HL-60 (cell line): Measurements from ENCODE around the gene RUNX3.

Source experiments
- DNase-seq, 2 experiments: peaks; one replicate each; pipeline ENCODE4 v3.0.0-alpha.2; 2010 to 2020; ENCODE audit warnings: low read depth in 1 of 2, low spot score in 1 of 2
- H3K27ac ChIP-seq: fragments of 250-450 bp; sonication (Bioruptor Pico); replicated peaks from 2 replicates; pipeline ENCODE4 v1.5.1; 2020; ENCODE audit warnings: mild to moderate bottlenecking, moderate library complexity
- H3K27me3 ChIP-seq: fragments of 250-450 bp; sonication (Bioruptor Pico); 2 replicates; pipeline ENCODE4 v1.5.1; 2021; ENCODE audit warnings: mild to moderate bottlenecking, moderate library complexity; ENCODE audit not compliant: insufficient read depth, poor library complexity, severe bottlenecking
- H3K4me3 ChIP-seq: replicated peaks from 2 replicates; pipeline ENCODE4 v1.5.1; 2011; ENCODE audit warnings: mild to moderate bottlenecking, control low read depth, low read length; ENCODE audit not compliant: insufficient read depth
- CTCF ChIP-seq: IDR thresholded peaks from one replicate; pipeline ENCODE4 v1.5.1; 2011; ENCODE audit warnings: low read length, control low read depth, inconsistent platforms; ENCODE audit not compliant: insufficient read depth
- GABPA ChIP-seq: IDR thresholded peaks from 2 replicates; pipeline ENCODE4 v1.6.1; 2012; ENCODE audit warnings: low read depth
- POLR2AphosphoS5 ChIP-seq: IDR thresholded peaks from 2 replicates; pipeline ENCODE4 v1.6.1; 2012; ENCODE audit warnings: low read depth
- SPI1 ChIP-seq: IDR thresholded peaks from 2 replicates; pipeline ENCODE4 v1.6.1; 2012; ENCODE audit warnings: low read depth, mild to moderate bottlenecking, borderline replicate concordance
- TF ChIP-seq, protein P1 (sequence below): IDR thresholded peaks from 2 replicates; pipeline ENCODE4 v1.6.1; 2012; ENCODE audit warnings: low read depth; ENCODE audit not compliant: insufficient replicate concordance

The RUNX3 gene

DNA sequence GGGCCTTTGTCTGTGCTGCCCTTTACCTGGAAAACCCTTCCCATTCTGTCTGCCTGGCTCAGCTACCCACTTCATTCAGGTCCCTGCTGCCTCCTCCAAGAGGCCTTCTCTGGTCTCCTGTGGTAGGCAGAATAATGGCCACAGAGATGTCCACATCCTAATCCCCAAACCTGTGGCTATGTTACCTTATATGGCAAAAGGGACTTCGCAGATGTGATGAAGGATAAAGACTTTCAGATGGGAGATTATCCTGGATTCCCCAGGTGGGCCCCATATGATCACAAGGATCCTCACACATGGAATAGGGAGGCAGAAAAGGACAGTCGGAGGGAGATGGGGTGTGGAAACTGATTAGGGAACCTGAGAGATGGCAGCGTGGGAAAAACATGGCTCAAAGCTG lies 14.2 kb upstream of the RUNX3 start:
- DNase-seq: no peak
- TF ChIP-seq CTCF (no peak), POLR2AphosphoS5 (no peak), SPI1 (no peak), GABPA (no peak)
- TF ChIP-seq, protein P1, sequence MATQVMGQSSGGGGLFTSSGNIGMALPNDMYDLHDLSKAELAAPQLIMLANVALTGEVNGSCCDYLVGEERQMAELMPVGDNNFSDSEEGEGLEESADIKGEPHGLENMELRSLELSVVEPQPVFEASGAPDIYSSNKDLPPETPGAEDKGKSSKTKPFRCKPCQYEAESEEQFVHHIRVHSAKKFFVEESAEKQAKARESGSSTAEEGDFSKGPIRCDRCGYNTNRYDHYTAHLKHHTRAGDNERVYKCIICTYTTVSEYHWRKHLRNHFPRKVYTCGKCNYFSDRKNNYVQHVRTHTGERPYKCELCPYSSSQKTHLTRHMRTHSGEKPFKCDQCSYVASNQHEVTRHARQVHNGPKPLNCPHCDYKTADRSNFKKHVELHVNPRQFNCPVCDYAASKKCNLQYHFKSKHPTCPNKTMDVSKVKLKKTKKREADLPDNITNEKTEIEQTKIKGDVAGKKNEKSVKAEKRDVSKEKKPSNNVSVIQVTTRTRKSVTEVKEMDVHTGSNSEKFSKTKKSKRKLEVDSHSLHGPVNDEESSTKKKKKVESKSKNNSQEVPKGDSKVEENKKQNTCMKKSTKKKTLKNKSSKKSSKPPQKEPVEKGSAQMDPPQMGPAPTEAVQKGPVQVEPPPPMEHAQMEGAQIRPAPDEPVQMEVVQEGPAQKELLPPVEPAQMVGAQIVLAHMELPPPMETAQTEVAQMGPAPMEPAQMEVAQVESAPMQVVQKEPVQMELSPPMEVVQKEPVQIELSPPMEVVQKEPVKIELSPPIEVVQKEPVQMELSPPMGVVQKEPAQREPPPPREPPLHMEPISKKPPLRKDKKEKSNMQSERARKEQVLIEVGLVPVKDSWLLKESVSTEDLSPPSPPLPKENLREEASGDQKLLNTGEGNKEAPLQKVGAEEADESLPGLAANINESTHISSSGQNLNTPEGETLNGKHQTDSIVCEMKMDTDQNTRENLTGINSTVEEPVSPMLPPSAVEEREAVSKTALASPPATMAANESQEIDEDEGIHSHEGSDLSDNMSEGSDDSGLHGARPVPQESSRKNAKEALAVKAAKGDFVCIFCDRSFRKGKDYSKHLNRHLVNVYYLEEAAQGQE: no peak
- H3K4me3 ChIP-seq: no peak overlapping the region
- H3K27ac ChIP-seq: no peak overlapping the region
- no peaks in the 10 kb centered on the region for H3K27me3 ChIP-seq

DNA sequence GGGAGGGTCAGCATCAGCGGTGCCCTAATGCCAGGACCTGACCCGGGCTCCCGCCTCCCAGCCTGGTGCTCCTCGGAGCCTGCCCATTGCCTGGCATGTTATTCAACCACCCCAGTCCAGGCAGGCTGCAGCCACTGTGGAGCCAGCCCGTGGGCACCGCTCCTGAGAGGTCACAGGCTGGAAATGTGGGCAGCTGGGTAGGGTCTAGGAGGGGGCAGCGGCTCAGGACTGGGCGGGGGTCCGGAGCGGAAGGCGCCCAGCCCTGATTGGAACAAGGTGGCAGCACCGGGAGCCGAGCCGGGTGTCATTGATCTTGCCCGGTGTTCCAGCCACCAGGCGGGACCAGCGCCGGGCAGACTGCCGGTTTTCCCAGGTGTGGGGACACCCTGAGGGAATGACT lies 12.7 kb upstream of the RUNX3 start:
- no peak for TF ChIP-seq GABPA
- TF ChIP-seq CTCF: no peak
- TF ChIP-seq, protein P1: no peak
- no peak for TF ChIP-seq SPI1
- TF ChIP-seq POLR2AphosphoS5: no peak

GRCh38 chr1:24941564-24941963 lies 11.5 kb upstream of the RUNX3 start:
- Histone ChIP-seq H3K27ac (no peak overlapping the region), H3K4me3 (no peak overlapping the region), H3K27me3 (no peaks in the 10 kb centered on the region)
- no peak for TF ChIP-seq GABPA
- no peak for TF ChIP-seq CTCF
- TF ChIP-seq SPI1: no peak
- TF ChIP-seq, protein P1: no peak
- TF ChIP-seq POLR2AphosphoS5: no peak
- DNase-seq: no peak

More for the DNA sequence above, 12.7 kb upstream of the RUNX3 start:
- Histone ChIP-seq H3K27me3 (no peaks in the 10 kb centered on the region), H3K27ac (no peak overlapping the region), H3K4me3 (no peak overlapping the region)
- DNase-seq: no peak
